Measurements from ENCODE around the gene CRIP3. TPM values are rescaled to one million over a fixed set of nuclear protein-coding genes. Genes with fewer than 3 reads are reported as not detected.

CRIP3 gene
- total and polyA plus RNA-seq, 10 of the 15 experiments (the other 5 are each of a cell fraction or from before 2014, with no cell fraction given), result 1.5 to 9.2 (median 2.2) TPM

- ChIA-PET SMC1A (ENCODE audit: uncharacterized antibody, unreplicated experiment) (interaction anchor here (2.3 kb wide), 1 partner anchor 61 kb away, joined by 10 read pairs; no protein-coding TSS in a partner anchor), RAD21 (ENCODE audit: unreplicated experiment) (no interaction called here), POLR2A (no interaction called here), CTCF (interaction anchor here (0.9 kb wide), 1 partner anchor 233 kb away, joined by 3 read pairs; no protein-coding TSS in a partner anchor)
- H3K36me3 ChIP-seq (ENCODE audit: control insufficient read depth in 2 of 2, insufficient read depth in 2 of 2, low read length in 1 of 2), result no peaks in the 10 kb centered on the region
- H3K4me3 ChIP-seq, result no peak overlapping the region
- FAIRE-seq (no peak), ATAC-seq (no peak), DNase-seq (ENCODE audit: low read depth, low spot score) (no peak)
- H3K27ac ChIP-seq (ENCODE audit: control insufficient read depth, insufficient read depth), result no peak overlapping the region
- intact Hi-C loops (cut with micrococcal nuclease; ENCODE audit: unreplicated experiment), result no loop called here
- H3K9ac ChIP-seq (ENCODE audit: control insufficient read depth, insufficient read depth, low read length), result no peak overlapping the region
- no TSS peak for BruUV-seq (replicated peaks)
- H3K79me2 ChIP-seq (ENCODE audit: control insufficient read depth, insufficient read depth, low read length), result no peaks in the 10 kb centered on the region
- no peak overlapping the region for H2AFZ ChIP-seq (ENCODE audit: control insufficient read depth, low read depth, low read length)
- no peak overlapping the region for H3K4me2 ChIP-seq (ENCODE audit: control insufficient read depth, insufficient read depth)
- no peak for TF ChIP-seq KDM1A (IDR thresholded peaks at IDR 0.05; ENCODE audit: borderline replicate concordance)
- TF ChIP-seq RFX5 (IDR thresholded peaks at IDR 0.05; ENCODE audit: low read depth, low read length), result no peak
- no peak for TF ChIP-seq YY1 (IDR thresholded peaks at IDR 0.05; ENCODE audit: low read depth, low read length)
- TF ChIP-seq SREBF2 (IDR thresholded peaks at IDR 0.05; ENCODE audit: low read length), result no peak
- 62% methylated on average over 10 of the region's 10 CpGs for whole genome bisulfite sequencing (ENCODE audit: insufficient coverage, insufficient replicate concordance, low lambda C conversion rate, missing lambda C conversion rate)
- no peaks in the 10 kb centered on the region; a peak in 1 of 4 replicates for H3K27me3 ChIP-seq (replicated peaks in 1 of 2; ENCODE audit: control insufficient read depth in 2 of 2, insufficient read depth in 2 of 2, low read length in 1 of 2)
- in situ Hi-C loops (cut with MboI), result no loop called here
- H4K20me1 ChIP-seq (ENCODE audit: control insufficient read depth, insufficient read depth), result no peaks in the 10 kb centered on the region
- H3K4me1 ChIP-seq (ENCODE audit: control insufficient read depth, insufficient read depth, low read length), result peaks cover 23% of the 10 kb centered on the region
- no peaks in the 10 kb centered on the region for H3K9me3 ChIP-seq (replicated peaks; ENCODE audit: control insufficient read depth, insufficient read depth, low read length)
Measured at GRCh38 chr6:43274127-43274915, 34.3 kb downstream of the CRIP3 start.

- no peaks in the 10 kb centered on the region; a peak in 1 of 4 replicates for H3K27me3 ChIP-seq (replicated peaks in 1 of 2; ENCODE audit: control insufficient read depth in 2 of 2, insufficient read depth in 2 of 2, low read length in 1 of 2)
- FAIRE-seq, result peak; percentile 41
- in situ Hi-C loops (cut with MboI), result no loop called here
Measured at GRCh38 chr6:43273707-43274106, 34.9 kb downstream of the CRIP3 start.

More at GRCh38 chr6:43273707-43274106, 34.9 kb downstream of the CRIP3 start:
- Histone ChIP-seq H3K4me1 (ENCODE audit: control insufficient read depth, insufficient read depth, low read length) (peaks cover 28% of the 10 kb centered on the region), H4K20me1 (ENCODE audit: control insufficient read depth, insufficient read depth) (no peaks in the 10 kb centered on the region), H2AFZ (ENCODE audit: control insufficient read depth, low read depth, low read length) (no peak overlapping the region), H3K36me3 (ENCODE audit: control insufficient read depth in 2 of 2, insufficient read depth in 2 of 2, low read length in 1 of 2) (no peaks in the 10 kb centered on the region), H3K9ac (ENCODE audit: control insufficient read depth, insufficient read depth, low read length) (no peak overlapping the region), H3K27ac (ENCODE audit: control insufficient read depth, insufficient read depth) (no peak overlapping the region), H3K4me2 (ENCODE audit: control insufficient read depth, insufficient read depth) (no peak overlapping the region), H3K9me3 (replicated peaks; ENCODE audit: control insufficient read depth, insufficient read depth, low read length) (no peaks in the 10 kb centered on the region), H3K79me2 (ENCODE audit: control insufficient read depth, insufficient read depth, low read length) (no peaks in the 10 kb centered on the region), H3K4me3 (no peak overlapping the region)
- RAD21 ChIA-PET (ENCODE audit: unreplicated experiment), result no interaction called here
- 43% methylated on average over 2 of the region's 2 CpGs for WGBS (ENCODE audit: insufficient coverage, insufficient replicate concordance, low lambda C conversion rate, missing lambda C conversion rate)
- BruUV-seq (replicated peaks), result no TSS peak
- POLR2A ChIA-PET, result no interaction called here
- SMC1A ChIA-PET (ENCODE audit: uncharacterized antibody, unreplicated experiment), result interaction anchor here (1.4 to 2.3 kb wide), 3 partner anchors 10 to 61 kb away, joined by 3 to 10 read pairs (median 5); no protein-coding TSS in a partner anchor
- intact Hi-C loops (cut with micrococcal nuclease; ENCODE audit: unreplicated experiment), result no loop called here
- ATAC-seq, result no peak
- no peak for DNase-seq (ENCODE audit: low read depth, low spot score)
- CTCF ChIA-PET, result interaction anchor here (0.9 to 1.4 kb wide), 2 partner anchors 61 to 234 kb away, joined by 3 read pairs; no protein-coding TSS in a partner anchor
- no peak for TF ChIP-seq EED (IDR thresholded peaks at IDR 0.05; ENCODE audit: low read depth)
- TF ChIP-seq ETV6 (conservative IDR thresholded peaks at IDR 0.05 in 1 of 2, IDR thresholded peaks at IDR 0.05 in 1 of 2; ENCODE audit: borderline replicate concordance in 1 of 2, low read depth in 1 of 2), result no peak
- no peak for TF ChIP-seq RB1 (IDR thresholded peaks at IDR 0.05; ENCODE audit: borderline replicate concordance)
- no peak for TF ChIP-seq TBL1XR1 (IDR thresholded peaks at IDR 0.05; ENCODE audit: low read depth, low read length)
- TF ChIP-seq ASH2L (IDR thresholded peaks at IDR 0.05; ENCODE audit: borderline replicate concordance, low read depth), result no peak
- TF ChIP-seq CBX5 (IDR thresholded peaks at IDR 0.05; ENCODE audit: low read depth), result no peak
- TF ChIP-seq STAT3 (IDR thresholded peaks at IDR 0.05; ENCODE audit: low read depth, low read length), result no peak
- TF ChIP-seq ZBED1 (IDR thresholded peaks at IDR 0.05; ENCODE audit: borderline replicate concordance), result no peak
- TF ChIP-seq BACH1 (IDR thresholded peaks at IDR 0.05; ENCODE audit: borderline replicate concordance), result no peak
- TF ChIP-seq TARDBP (IDR thresholded peaks at IDR 0.05; ENCODE audit: borderline replicate concordance), result no peak
- no peak for TF ChIP-seq RBBP5 (conservative IDR thresholded peaks at IDR 0.05)
- TF ChIP-seq NRF1 (conservative IDR thresholded peaks at IDR 0.05; ENCODE audit: low read depth, low read length), result no peak
- no peak for TF ChIP-seq MEF2B (IDR thresholded peaks at IDR 0.05; ENCODE audit: partially characterized antibody, poor library complexity, severe bottlenecking)
- TF ChIP-seq MTA3 (IDR thresholded peaks at IDR 0.05; ENCODE audit: borderline replicate concordance, low read length), result no peak
- TF ChIP-seq POLR2AphosphoS2 (IDR thresholded peaks at IDR 0.05; ENCODE audit: low read depth, low read length), result no peak
